AG10803 (cell line): Measurements from ENCODE around the gene ZBP1.

ENCODE experiments used
- DNase-seq: peaks from one replicate; pipeline ENCODE4 v3.0.0; 2010; ENCODE audit warnings: low read depth
- H3K4me3 ChIP-seq: 2 replicates; pipeline ENCODE4 v1.5.1; 2011; ENCODE audit warnings: mild to moderate bottlenecking, low read length, control low read depth
- TF ChIP-seq, protein P1 (sequence below): conservative IDR thresholded peaks from 2 replicates; pipeline ENCODE4 v1.5.1; 2011; ENCODE audit warnings: mild to moderate bottlenecking, low read length, control low read depth, inconsistent platforms

The ZBP1 gene

DNA sequence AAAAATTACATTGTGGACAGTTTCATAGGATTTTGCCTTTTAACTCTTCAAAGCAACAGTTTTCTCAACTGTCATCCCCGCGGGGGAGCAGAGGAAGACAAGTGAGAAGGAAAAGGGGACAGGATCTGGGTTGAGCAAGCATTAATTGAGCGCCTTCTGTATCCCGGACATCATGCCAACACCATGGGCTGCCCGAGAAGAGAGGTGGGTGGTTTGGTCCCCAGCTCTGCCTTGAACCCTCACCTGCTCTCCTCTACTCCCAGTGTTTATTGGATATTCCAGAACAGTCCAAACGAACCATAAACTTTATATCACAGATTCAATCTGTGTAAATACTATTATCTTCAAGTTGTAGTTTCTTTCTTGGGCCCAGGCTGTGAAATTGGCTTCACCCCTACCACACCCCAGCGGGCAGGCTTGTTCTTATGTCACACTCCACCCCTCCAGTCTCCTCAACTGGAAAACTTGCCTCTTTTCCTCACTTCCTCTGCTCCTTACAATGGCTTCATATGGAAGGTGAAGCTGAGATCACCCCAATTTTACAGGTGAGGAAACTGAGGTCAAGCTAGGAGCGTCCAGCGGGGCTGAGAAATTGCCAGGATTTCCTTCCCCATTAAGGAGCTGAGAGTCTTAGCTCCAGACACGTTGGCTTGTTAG is 53.3 kb downstream of the ZBP1 start:
- TF ChIP-seq, protein P1, sequence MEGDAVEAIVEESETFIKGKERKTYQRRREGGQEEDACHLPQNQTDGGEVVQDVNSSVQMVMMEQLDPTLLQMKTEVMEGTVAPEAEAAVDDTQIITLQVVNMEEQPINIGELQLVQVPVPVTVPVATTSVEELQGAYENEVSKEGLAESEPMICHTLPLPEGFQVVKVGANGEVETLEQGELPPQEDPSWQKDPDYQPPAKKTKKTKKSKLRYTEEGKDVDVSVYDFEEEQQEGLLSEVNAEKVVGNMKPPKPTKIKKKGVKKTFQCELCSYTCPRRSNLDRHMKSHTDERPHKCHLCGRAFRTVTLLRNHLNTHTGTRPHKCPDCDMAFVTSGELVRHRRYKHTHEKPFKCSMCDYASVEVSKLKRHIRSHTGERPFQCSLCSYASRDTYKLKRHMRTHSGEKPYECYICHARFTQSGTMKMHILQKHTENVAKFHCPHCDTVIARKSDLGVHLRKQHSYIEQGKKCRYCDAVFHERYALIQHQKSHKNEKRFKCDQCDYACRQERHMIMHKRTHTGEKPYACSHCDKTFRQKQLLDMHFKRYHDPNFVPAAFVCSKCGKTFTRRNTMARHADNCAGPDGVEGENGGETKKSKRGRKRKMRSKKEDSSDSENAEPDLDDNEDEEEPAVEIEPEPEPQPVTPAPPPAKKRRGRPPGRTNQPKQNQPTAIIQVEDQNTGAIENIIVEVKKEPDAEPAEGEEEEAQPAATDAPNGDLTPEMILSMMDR = no peak
- no peak overlapping the region for H3K4me3 ChIP-seq
- DNase-seq = no peak

GRCh38 chr20:57566399-57566798 is 53.8 kb downstream of the ZBP1 start:
- H3K4me3 ChIP-seq = no peak overlapping the region
- TF ChIP-seq, protein P1 = no peak
- DNase-seq = no peak

DNA sequence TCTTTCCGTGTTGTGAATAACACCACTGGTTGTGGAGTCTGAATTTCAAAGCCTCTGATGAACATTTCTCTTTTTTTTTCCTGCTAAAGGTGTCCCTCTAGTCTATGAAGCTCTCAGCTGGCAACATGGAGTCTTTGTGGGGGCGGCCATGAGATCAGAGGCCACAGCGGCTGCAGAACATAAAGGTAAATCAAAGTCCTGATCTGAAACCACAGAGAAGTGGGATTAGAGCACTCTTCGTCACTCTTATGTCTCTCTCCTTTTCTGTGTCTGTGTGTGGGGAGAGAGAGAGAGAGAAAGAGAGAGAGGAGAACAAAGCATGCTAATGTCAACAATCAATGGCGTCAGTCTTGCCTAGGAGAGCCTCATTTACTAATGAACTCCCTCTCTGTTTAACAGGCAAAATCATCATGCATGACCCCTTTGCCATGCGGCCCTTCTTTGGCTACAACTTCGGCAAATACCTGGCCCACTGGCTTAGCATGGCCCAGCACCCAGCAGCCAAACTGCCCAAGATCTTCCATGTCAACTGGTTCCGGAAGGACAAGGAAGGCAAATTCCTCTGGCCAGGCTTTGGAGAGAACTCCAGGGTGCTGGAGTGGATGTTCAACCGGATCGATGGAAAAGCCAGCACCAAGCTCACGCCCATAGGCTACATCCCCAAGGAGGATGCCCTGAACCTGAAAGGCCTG is 55.1 kb downstream of the ZBP1 start:
- TF ChIP-seq, protein P1 = no peak
- H3K4me3 ChIP-seq = no peak overlapping the region
- no peak for DNase-seq

GRCh38 chr20:57564180-57564802 is 55.9 kb downstream of the ZBP1 start:
- TF ChIP-seq, protein P1 = no peak

DNA sequence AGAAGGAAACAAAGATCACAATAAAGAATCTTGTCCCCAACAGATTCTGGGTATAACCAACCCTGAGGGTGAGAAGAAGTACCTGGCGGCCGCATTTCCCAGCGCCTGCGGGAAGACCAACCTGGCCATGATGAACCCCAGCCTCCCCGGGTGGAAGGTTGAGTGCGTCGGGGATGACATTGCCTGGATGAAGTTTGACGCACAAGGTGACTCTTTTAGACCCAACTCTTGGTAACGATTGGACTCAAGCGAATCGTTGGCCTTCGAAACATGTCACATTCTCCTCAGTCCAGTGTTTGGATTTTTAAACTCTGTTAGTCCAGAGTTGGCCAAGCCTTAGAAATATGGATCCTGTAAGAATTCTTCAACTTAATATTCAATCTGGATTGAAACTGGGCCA is 56.7 kb downstream of the ZBP1 start:
- H3K4me3 ChIP-seq = no peak overlapping the region
- DNase-seq = no peak
- TF ChIP-seq, protein P1 = no peak

More at GRCh38 chr20:57564180-57564802, 55.9 kb downstream of the ZBP1 start:
- no peak for DNase-seq
- no peak overlapping the region for H3K4me3 ChIP-seq

DNA sequence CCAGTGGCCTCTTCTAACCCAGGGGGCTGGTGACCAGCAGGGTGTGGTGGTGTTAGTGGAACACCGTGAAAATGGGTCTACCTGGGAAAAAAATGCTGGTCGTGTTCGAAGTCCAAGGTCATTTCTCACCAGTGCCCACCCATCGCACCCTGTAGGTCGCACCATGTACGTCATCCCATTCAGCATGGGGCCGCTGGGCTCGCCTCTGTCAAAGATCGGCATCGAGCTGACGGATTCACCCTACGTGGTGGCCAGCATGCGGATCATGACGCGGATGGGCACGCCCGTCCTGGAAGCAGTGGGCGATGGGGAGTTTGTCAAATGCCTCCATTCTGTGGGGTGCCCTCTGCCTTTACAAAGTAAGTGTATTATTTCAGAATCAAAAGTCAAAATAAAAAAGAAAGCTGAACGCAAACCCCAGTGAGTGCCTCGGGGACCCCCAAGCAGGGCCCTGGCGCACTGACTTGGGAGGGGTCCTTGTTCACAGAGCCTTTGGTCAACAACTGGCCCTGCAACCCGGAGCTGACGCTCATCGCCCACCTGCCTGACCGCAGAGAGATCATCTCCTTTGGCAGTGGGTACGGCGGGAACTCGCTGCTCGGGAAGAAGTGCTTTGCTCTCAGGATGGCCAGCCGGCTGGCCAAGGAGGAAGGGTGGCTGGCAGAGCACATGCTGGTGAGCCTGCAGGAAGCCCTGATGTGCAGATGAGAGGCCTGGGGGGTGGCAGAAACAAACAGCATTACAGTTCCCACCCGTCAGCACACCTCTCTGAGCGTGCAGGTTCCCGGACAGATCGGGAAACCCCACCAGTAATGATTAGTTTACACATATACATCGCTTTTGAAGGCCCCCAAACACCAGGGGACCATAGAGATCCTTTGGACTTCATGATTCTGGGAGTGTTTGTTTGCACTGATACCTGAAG is 57.4 kb downstream of the ZBP1 start:
- no peak for DNase-seq
- TF ChIP-seq, protein P1 = no peak
- no peak overlapping the region for H3K4me3 ChIP-seq
